ENCODE data around the gene PIGP.
"Not testable (repeated sequence)": the region's sequence is repeated elsewhere in the genome, so short reads cannot be mapped to it uniquely, and the experiment has no call there.

The PIGP gene

GRCh38 chr21:37076087-37076850 lies 3.4 kb upstream of the PIGP start:
- DNase-seq (ENCODE audit: low spot score): no peak

GRCh38 chr21:37075214-37075770 lies 2.4 kb upstream of the PIGP start:
- DNase-seq (ENCODE audit: low spot score): no peak

GRCh38 chr21:37074546-37074945 lies 1.7 kb upstream of the PIGP start:
- no peak for DNase-seq (ENCODE audit: low spot score)

- DNase-seq (ENCODE audit: low spot score): no peak
These were observed 1.3 kb upstream of the PIGP start for GRCh38 chr21:37074197-37074510.

GRCh38 chr21:37073417-37074196 lies 736 bp upstream of the PIGP start:
- peak; percentile 66 for DNase-seq (ENCODE audit: low spot score)

GRCh38 chr21:37072274-37072987 lies 440 bp downstream of the PIGP start:
- no peak for DNase-seq (ENCODE audit: low spot score)

GRCh38 chr21:37071561-37072273 lies 1.2 kb downstream of the PIGP start:
- peak; percentile 56 for DNase-seq (ENCODE audit: low spot score)

- no peak for DNase-seq (ENCODE audit: low spot score)
These were observed 7.2 kb downstream of the PIGP start for GRCh38 chr21:37065561-37066177.

GRCh38 chr21:37064841-37065240 lies 8.0 kb downstream of the PIGP start:
- no peak for DNase-seq (ENCODE audit: low spot score)

GRCh38 chr21:37063433-37063832 lies 9.4 kb downstream of the PIGP start:
- DNase-seq (ENCODE audit: low spot score): peak; percentile 18

- no peak for DNase-seq (ENCODE audit: low spot score)
These were observed 10.3 kb downstream of the PIGP start for GRCh38 chr21:37062593-37062935.

GRCh38 chr21:37061926-37062592 lies 10.8 kb downstream of the PIGP start:
- DNase-seq (ENCODE audit: low spot score): no peak

- peak; percentile 33 for DNase-seq (ENCODE audit: low spot score)
These were observed 12.6 kb downstream of the PIGP start for GRCh38 chr21:37060296-37060695.

GRCh38 chr21:37059181-37059580 lies 13.7 kb downstream of the PIGP start:
- no peak for DNase-seq (ENCODE audit: low spot score)

GRCh38 chr21:37058261-37058660 lies 14.6 kb downstream of the PIGP start:
- DNase-seq (ENCODE audit: low spot score): no peak

- DNase-seq (ENCODE audit: low spot score): no peak
These were observed 15.3 kb downstream of the PIGP start for GRCh38 chr21:37057614-37058013.

GRCh38 chr21:37055271-37055855 lies 17.5 kb downstream of the PIGP start:
- DNase-seq (ENCODE audit: low spot score): peak; percentile 12

GRCh38 chr21:37049741-37050140 lies 23.1 kb downstream of the PIGP start:
- not testable (repeated sequence) for DNase-seq (ENCODE audit: low spot score)

- no peak for DNase-seq (ENCODE audit: low spot score)
These were observed 25.8 kb downstream of the PIGP start for GRCh38 chr21:37047079-37047478.

- no peak for DNase-seq (ENCODE audit: low spot score)
These were observed 27.3 kb downstream of the PIGP start for GRCh38 chr21:37045556-37045955.

Data from SK-N-DZ (cell line).